ENCODE measurements around the gene WNT1.

WNT1 gene

GRCh38 chr12:48947727-48948126, 30.4 kb upstream of the WNT1 start:
- TF ChIP-seq CTCF (IDR thresholded peaks at IDR 0.05; ENCODE audit: low read depth, low read length): no peak
- DNase-seq (ENCODE audit: low read depth in 2 of 2): no peak
- no peak overlapping the region for H3K4me3 ChIP-seq (replicated peaks in 1 of 2; ENCODE audit: low read depth in 2 of 2, low read length in 2 of 2)

GRCh38 chr12:48952691-48953090, 25.4 kb upstream of the WNT1 start:
- no peak overlapping the region for H3K4me3 ChIP-seq (replicated peaks in 1 of 2; ENCODE audit: low read depth in 2 of 2, low read length in 2 of 2)
- no peak for DNase-seq (ENCODE audit: low read depth in 2 of 2)
- no peak for TF ChIP-seq CTCF (IDR thresholded peaks at IDR 0.05; ENCODE audit: low read depth, low read length)

- no peak for DNase-seq (ENCODE audit: low read depth in 2 of 2)
- no peak overlapping the region for H3K4me3 ChIP-seq (replicated peaks in 1 of 2; ENCODE audit: low read depth in 2 of 2, low read length in 2 of 2)
- TF ChIP-seq CTCF (IDR thresholded peaks at IDR 0.05; ENCODE audit: low read depth, low read length): no peak
Measured at GRCh38 chr12:48954061-48954460, 24.1 kb upstream of the WNT1 start.

GRCh38 chr12:48954841-48955501, 23.2 kb upstream of the WNT1 start:
- no peak for TF ChIP-seq CTCF (IDR thresholded peaks at IDR 0.05; ENCODE audit: low read depth, low read length)
- DNase-seq (ENCODE audit: low read depth in 2 of 2): no peak
- H3K4me3 ChIP-seq (replicated peaks in 1 of 2; ENCODE audit: low read depth in 2 of 2, low read length in 2 of 2): no peak overlapping the region

GRCh38 chr12:48956279-48957140, 21.6 kb upstream of the WNT1 start:
- peak; percentile 96 to 98 for DNase-seq (ENCODE audit: low read depth in 2 of 2)
- TF ChIP-seq CTCF (IDR thresholded peaks at IDR 0.05; ENCODE audit: low read depth, low read length): no peak
- peak overlapping the region; percentile 78 to 99 for H3K4me3 ChIP-seq (replicated peaks in 1 of 2; ENCODE audit: low read depth in 2 of 2, low read length in 2 of 2)

- peak within 1 kb of the TSS; percentile 78 to 99 for H3K4me3 ChIP-seq (replicated peaks in 1 of 2; ENCODE audit: low read depth in 2 of 2, low read length in 2 of 2)
- DNase-seq (ENCODE audit: low read depth in 2 of 2): peak; percentile 90 to 94
- TF ChIP-seq CTCF (IDR thresholded peaks at IDR 0.05; ENCODE audit: low read depth, low read length): no peak
Measured at GRCh38 chr12:48957141-48958048, 20.7 kb upstream of the WNT1 start, which contains the start of gene ARF3. Gene ARF3, minus strand, starts transcription at chr12:48957487. Its CDS starts 16,392 bp downstream, at chr12:48941095.

All from cardiac fibroblast (primary cell).